Prostate gland (tissue), 2 donors: ENCODE measurements around the gene SLC38A7.

Source experiments
- POLR2A ChIP-seq: fragments of 450-650 bp; IDR thresholded peaks from one replicate; pipeline ENCODE4 v1.6.1; 2016; ENCODE audit warnings: antibody characterized with exemption, mild to moderate bottlenecking
- TF ChIP-seq, protein P1 (sequence below), 4 experiments: fragments of 200-600 bp in 2 of 4; fragments of 450-650 bp in 2 of 4; sonication (generic) in 2 of 4; IDR thresholded peaks; 1 replicate in 3 of 4; 2 replicates in 1 of 4; pipeline ENCODE4 v1.5.1; 2016 to 2019; ENCODE audit warnings: antibody characterized with exemption in 4 of 4, mild to moderate bottlenecking in 2 of 4, moderate library complexity in 2 of 4

DNA sequence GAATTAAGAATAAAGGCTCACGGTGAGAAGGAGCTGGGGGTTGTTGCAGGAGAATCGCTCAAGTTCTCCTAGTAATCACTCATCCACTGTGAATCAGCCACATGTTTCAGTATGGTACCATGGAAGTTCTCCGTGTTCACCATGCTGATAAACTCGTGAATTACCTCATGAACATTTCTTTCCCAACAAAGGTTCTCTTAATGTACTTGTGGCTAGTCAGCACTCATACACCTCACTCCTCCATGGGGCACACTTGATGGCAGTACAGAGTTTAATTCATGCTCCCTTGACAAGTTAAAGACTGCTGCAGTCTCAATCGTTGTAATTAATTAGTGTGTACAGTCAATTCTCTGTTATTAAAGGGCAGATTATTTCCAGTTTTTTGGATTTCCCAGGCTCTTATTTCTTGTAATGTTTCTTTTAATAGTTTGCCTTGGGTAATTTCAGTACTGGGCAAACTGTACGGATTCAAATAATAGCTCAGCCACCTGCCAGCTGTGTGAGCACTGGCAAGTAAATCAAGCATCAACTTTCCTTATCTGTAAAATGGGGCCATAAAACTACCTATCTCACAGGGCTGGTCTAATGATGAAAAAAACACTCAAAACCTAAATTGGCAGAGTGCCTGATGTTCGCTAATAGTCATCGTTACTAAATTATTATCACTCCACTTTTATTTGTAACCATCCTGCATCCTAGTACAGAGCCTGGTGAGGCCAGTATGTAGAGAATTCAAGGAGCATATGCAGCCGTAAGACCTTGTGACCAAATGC lies 43.4 kb upstream of the SLC38A7 start:
- TF ChIP-seq, protein P1, sequence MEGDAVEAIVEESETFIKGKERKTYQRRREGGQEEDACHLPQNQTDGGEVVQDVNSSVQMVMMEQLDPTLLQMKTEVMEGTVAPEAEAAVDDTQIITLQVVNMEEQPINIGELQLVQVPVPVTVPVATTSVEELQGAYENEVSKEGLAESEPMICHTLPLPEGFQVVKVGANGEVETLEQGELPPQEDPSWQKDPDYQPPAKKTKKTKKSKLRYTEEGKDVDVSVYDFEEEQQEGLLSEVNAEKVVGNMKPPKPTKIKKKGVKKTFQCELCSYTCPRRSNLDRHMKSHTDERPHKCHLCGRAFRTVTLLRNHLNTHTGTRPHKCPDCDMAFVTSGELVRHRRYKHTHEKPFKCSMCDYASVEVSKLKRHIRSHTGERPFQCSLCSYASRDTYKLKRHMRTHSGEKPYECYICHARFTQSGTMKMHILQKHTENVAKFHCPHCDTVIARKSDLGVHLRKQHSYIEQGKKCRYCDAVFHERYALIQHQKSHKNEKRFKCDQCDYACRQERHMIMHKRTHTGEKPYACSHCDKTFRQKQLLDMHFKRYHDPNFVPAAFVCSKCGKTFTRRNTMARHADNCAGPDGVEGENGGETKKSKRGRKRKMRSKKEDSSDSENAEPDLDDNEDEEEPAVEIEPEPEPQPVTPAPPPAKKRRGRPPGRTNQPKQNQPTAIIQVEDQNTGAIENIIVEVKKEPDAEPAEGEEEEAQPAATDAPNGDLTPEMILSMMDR (IDR thresholded peaks at IDR 0.05): no peak
- no peak for TF ChIP-seq POLR2A
